Fibroblast of lung (primary cell): ENCODE measurements around the gene MVP. TPM values are rescaled to one million over a fixed set of nuclear protein-coding genes. Genes with fewer than 3 reads are reported as not detected.

Experiments used
- DNase-seq, 2 donors: peaks; one replicate each; pipeline versions ENCODE4 v3.0.0 to v3.0.0-alpha.2; 2010; ENCODE audit warnings: low read depth in 2 of 2
- H2AFZ ChIP-seq: 2 replicates; pipeline ENCODE4 v1.5.1; 2012; ENCODE audit warnings: low read length, control low read depth, inconsistent platforms
- H3K27ac ChIP-seq: 2 replicates; pipeline ENCODE4 v1.5.1; 2011; ENCODE audit warnings: low read length, control low read depth; ENCODE audit not compliant: insufficient read depth
- H3K27me3 ChIP-seq: 2 replicates; pipeline ENCODE4 v1.5.1; 2011; ENCODE audit warnings: mild to moderate bottlenecking, low read length; ENCODE audit not compliant: control insufficient read depth, insufficient read depth
- H3K36me3 ChIP-seq: 2 replicates; pipeline ENCODE4 v1.5.1; 2011; ENCODE audit warnings: low read length; ENCODE audit not compliant: control insufficient read depth, insufficient read depth
- H3K4me1 ChIP-seq: 2 replicates; pipeline ENCODE4 v1.5.1; 2011; ENCODE audit warnings: low read length; ENCODE audit not compliant: control insufficient read depth, insufficient read depth; ENCODE audit errors: extremely low read depth
- H3K4me2 ChIP-seq: 2 replicates; pipeline ENCODE4 v1.5.1; 2011; ENCODE audit warnings: low read length, control low read depth; ENCODE audit not compliant: insufficient read depth; ENCODE audit errors: extremely low read depth
- H3K4me3 ChIP-seq, 4 experiments: fragments of 200-600 bp in 1 of 4; sonication (generic) in 1 of 4; replicated peaks in 1 of 4; 2 replicates each; pipeline ENCODE4 v1.5.1; 2011 to 2016; ENCODE audit warnings: low read length in 4 of 4, low read depth in 3 of 4, mild to moderate bottlenecking in 3 of 4, control low read depth in 2 of 4, inconsistent platforms in 1 of 4, mixed read lengths in 1 of 4; ENCODE audit not compliant: insufficient read depth in 1 of 4; ENCODE audit errors: control extremely low read depth in 1 of 4
- H3K79me2 ChIP-seq: 2 replicates; pipeline ENCODE4 v1.5.1; 2012; ENCODE audit warnings: mild to moderate bottlenecking, low read length, inconsistent platforms; ENCODE audit not compliant: control insufficient read depth, insufficient read depth
- H3K9ac ChIP-seq: 2 replicates; pipeline ENCODE4 v1.5.1; 2011; ENCODE audit warnings: mild to moderate bottlenecking, low read length, control low read depth; ENCODE audit not compliant: insufficient read depth
- H3K9me3 ChIP-seq: 2 replicates; pipeline ENCODE4 v1.5.1; 2012; ENCODE audit warnings: low read depth, low read length; ENCODE audit not compliant: control insufficient read depth, insufficient read depth
- H4K20me1 ChIP-seq: 2 replicates; pipeline ENCODE4 v1.5.1; 2011; ENCODE audit warnings: low read length; ENCODE audit not compliant: control insufficient read depth, insufficient read depth; ENCODE audit errors: extremely low read depth
- EZH2 ChIP-seq: IDR thresholded peaks from 2 replicates; pipeline ENCODE4 v1.5.1; 2012; ENCODE audit warnings: low read length, control low read depth, mild to moderate bottlenecking; ENCODE audit errors: missing control alignments
- polyA plus RNA-seq, 2 donors: library from polyadenylated mRNA; depleted of rRNA in 1 of 2; stranded (reverse) in 1 of 2; unstranded in 1 of 2; fragments of >200 nt; gene quantifications; 2 replicates each; pipeline ENCODE4 v1.2.1, GENCODE V29; 2011 to 2012; ENCODE audit warnings: missing spikeins in 1 of 2
- total RNA-seq: library from RNA; depleted of rRNA; stranded (reverse); fragments of >200 nt; gene quantifications from 2 replicates; pipeline ENCODE4 v1.2.1, GENCODE V29; 2014
- TF ChIP-seq, protein P1 (sequence below), 2 donors: IDR thresholded peaks in 1 of 2; conservative IDR thresholded peaks in 1 of 2; 1 replicate in 1 of 2; 2 replicates in 1 of 2; pipeline ENCODE4 v1.5.1; 2011 to 2012; ENCODE audit warnings: low read length in 2 of 2, control low read depth in 1 of 2, inconsistent platforms in 1 of 2, low read depth in 1 of 2, mild to moderate bottlenecking in 1 of 2

Gene MVP
- total and polyA plus RNA-seq, 2 donors (not counting 1 experiment from before 2014, with no cell fraction given), result 208 to 518 TPM

DNA sequence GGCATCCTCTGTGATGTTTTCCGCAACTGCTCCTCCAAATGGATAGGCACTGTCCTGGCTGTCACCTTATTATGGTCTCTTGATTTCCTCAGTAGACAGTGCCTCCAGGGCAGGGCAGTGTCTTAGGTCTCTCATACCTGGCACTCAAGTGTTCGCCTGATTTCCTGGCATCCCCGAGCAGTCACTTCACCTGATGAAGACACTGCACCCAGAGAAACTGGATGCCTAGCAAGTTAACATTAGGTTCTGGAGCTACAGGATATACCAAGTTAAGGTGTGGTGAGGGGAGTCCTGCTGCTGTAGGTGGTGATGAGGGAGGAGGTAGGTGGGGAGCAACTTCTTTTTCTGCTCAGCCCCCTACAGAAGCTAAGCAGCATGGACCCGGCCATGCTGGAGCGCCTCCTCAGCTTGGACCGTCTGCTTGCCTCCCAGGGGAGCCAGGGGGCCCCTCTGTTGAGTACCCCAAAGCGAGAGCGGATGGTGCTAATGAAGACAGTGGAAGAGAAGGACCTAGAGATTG, 17.8 kb upstream of the MVP start:
- Histone ChIP-seq H3K9ac (no peak overlapping the region), H3K4me3 (no peak overlapping the region), H3K27ac (no peak overlapping the region)

DNA sequence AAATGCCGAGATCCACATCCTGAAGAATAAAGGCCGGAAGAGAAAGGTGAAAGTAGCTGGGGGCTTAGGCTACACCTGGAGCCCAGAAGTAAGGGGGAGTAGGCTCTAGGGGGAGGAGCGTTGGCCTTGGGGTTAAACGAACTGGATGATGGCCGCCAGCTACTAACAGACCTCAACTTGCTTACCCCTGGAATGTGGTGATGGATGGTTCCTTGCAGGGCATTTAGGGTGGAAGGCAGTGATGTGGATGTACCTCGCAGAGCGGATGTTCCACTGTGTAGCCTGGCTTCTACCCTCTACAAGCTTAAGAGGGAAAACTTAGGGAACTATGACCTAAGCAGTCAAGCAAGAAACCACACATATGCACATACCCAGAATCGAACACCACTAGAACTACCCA, 16.2 kb upstream of the MVP start:
- no peaks in the 10 kb centered on the region for H3K27me3 ChIP-seq
- no peak for TF ChIP-seq EZH2
- TF ChIP-seq, protein P1, sequence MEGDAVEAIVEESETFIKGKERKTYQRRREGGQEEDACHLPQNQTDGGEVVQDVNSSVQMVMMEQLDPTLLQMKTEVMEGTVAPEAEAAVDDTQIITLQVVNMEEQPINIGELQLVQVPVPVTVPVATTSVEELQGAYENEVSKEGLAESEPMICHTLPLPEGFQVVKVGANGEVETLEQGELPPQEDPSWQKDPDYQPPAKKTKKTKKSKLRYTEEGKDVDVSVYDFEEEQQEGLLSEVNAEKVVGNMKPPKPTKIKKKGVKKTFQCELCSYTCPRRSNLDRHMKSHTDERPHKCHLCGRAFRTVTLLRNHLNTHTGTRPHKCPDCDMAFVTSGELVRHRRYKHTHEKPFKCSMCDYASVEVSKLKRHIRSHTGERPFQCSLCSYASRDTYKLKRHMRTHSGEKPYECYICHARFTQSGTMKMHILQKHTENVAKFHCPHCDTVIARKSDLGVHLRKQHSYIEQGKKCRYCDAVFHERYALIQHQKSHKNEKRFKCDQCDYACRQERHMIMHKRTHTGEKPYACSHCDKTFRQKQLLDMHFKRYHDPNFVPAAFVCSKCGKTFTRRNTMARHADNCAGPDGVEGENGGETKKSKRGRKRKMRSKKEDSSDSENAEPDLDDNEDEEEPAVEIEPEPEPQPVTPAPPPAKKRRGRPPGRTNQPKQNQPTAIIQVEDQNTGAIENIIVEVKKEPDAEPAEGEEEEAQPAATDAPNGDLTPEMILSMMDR (conservative IDR thresholded peaks at IDR 0.05 in 1 of 2, IDR thresholded peaks at IDR 0.05 in 1 of 2; ENCODE audit: low read depth in 1 of 2, low read length in 2 of 2), result no peak
- peak overlapping the region; percentile 30 for H3K4me2 ChIP-seq
- H3K36me3 ChIP-seq, result peaks cover 18% of the 10 kb centered on the region
- H4K20me1 ChIP-seq, result no peaks in the 10 kb centered on the region
- no peak overlapping the region for H3K9ac ChIP-seq
- H3K4me3 ChIP-seq, result peak overlapping the region in 2 of 4 experiments; percentile 83 to 89
- peaks cover 18% of the 10 kb centered on the region for H3K79me2 ChIP-seq
- DNase-seq, result no peak
- H3K27ac ChIP-seq, result no peak overlapping the region
- no peaks in the 10 kb centered on the region for H3K9me3 ChIP-seq
- H3K4me1 ChIP-seq, result peaks cover 10% of the 10 kb centered on the region
- H2AFZ ChIP-seq, result no peak overlapping the region

More for the DNA sequence above, 17.8 kb upstream of the MVP start:
- peaks cover 24% of the 10 kb centered on the region for H3K36me3 ChIP-seq
- H4K20me1 ChIP-seq, result no peaks in the 10 kb centered on the region
- no peak overlapping the region for H3K4me2 ChIP-seq
- no peaks in the 10 kb centered on the region for H3K9me3 ChIP-seq
- DNase-seq, result no peak
- H3K27me3 ChIP-seq, result no peaks in the 10 kb centered on the region
- H3K4me1 ChIP-seq, result peaks cover 5% of the 10 kb centered on the region
- peaks cover 4% of the 10 kb centered on the region for H3K79me2 ChIP-seq
- H2AFZ ChIP-seq, result no peak overlapping the region
- no peak for TF ChIP-seq EZH2
- TF ChIP-seq, protein P1 (conservative IDR thresholded peaks at IDR 0.05 in 1 of 2, IDR thresholded peaks at IDR 0.05 in 1 of 2; ENCODE audit: low read depth in 1 of 2, low read length in 2 of 2), result no peak

DNA sequence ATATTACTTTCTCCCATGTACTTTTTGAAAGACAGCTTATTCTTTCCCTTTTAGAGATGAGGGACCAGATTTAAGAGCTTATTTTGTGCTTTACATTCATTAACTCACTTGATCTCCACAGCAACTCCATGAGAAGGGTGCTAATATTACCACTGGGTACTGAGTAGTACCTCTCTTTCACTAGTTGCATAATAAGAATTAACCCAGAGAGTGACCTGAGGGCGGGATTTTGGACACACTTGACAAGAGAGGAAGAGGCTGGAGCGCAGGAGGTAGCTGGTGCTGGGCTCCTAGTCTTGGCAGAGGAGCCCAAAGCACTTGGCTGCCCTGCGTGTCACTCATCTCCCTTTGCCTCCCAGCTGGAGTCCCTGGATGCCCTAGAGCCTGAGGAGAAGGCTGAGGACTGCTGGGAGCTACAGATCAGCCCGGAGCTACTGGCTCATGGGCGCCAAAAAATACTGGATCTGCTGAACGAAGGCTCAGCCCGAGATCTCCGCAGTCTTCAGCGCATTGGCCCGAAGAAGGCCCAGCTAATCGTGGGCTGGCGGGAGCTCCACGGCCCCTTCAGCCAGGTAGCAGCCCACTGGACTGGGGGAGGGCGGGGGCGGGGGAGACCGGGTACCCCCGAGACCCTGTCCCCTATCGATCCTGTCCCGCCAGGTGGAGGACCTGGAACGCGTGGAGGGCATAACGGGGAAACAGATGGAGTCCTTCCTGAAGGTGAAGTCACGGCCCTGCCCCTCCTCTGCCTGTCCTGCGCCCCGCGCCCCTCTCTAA, 15.6 kb upstream of the MVP start:
- TF ChIP-seq, protein P1 (conservative IDR thresholded peaks at IDR 0.05 in 1 of 2, IDR thresholded peaks at IDR 0.05 in 1 of 2; ENCODE audit: low read depth in 1 of 2, low read length in 2 of 2), result no peak
- no peak for TF ChIP-seq EZH2
- peak overlapping the region; percentile 82 to 89 (median 84) for H3K4me3 ChIP-seq
- peak overlapping the region; percentile 88 for H3K9ac ChIP-seq
- peak overlapping the region; percentile 95 for H3K4me2 ChIP-seq
- DNase-seq, result peak in 1 of 2 donors; percentile 33
- H4K20me1 ChIP-seq, result no peaks in the 10 kb centered on the region
- H3K79me2 ChIP-seq, result peaks cover 23% of the 10 kb centered on the region
- H3K4me1 ChIP-seq, result peaks cover 14% of the 10 kb centered on the region
- H3K36me3 ChIP-seq, result peaks cover 17% of the 10 kb centered on the region
- peak overlapping the region; percentile 68 for H2AFZ ChIP-seq
- no peaks in the 10 kb centered on the region for H3K27me3 ChIP-seq
- no peaks in the 10 kb centered on the region for H3K9me3 ChIP-seq
- H3K27ac ChIP-seq, result peak overlapping the region; percentile 95
